Uterus (tissue), 2 donors: ENCODE results near the gene HM13.

Source experiments
- CTCF ChIP-seq, 4 experiments: fragments of 200-600 bp in 2 of 4; fragments of 450-650 bp in 2 of 4; sonication (generic) in 2 of 4; IDR thresholded peaks; one replicate each; pipeline ENCODE4 v1.5.1; 2016 to 2019; ENCODE audit warnings: antibody characterized with exemption in 4 of 4, mild to moderate bottlenecking in 2 of 4, moderate library complexity in 1 of 4
- POLR2A ChIP-seq, 2 donors: fragments of 450-650 bp; IDR thresholded peaks; one replicate each; pipeline ENCODE4 v1.6.1; 2016; ENCODE audit warnings: antibody characterized with exemption in 2 of 2, mild to moderate bottlenecking in 1 of 2, moderate library complexity in 1 of 2

GRCh38 chr20:31522731-31523130 is 8.5 kb downstream of the HM13 start:
- TF ChIP-seq CTCF (IDR thresholded peaks at IDR 0.05) (no peak), POLR2A (IDR thresholded peaks at IDR 0.05) (no peak)
